Mesendoderm (in vitro differentiated cells): ENCODE measurements around the gene TMEM79.

Experiments used
- DNase-seq: peaks from one replicate; pipeline ENCODE4 v3.0.0; 2013
- H2AK5ac ChIP-seq: 2 replicates; pipeline ENCODE4 v1.6.1; 2013; ENCODE audit warnings: low read length, inconsistent platforms
- H2BK120ac ChIP-seq: 2 replicates; pipeline ENCODE4 v1.6.1; 2013; ENCODE audit warnings: low read depth, mild to moderate bottlenecking, low read length, moderate library complexity, mixed read lengths
- H2BK15ac ChIP-seq: replicated peaks from 2 replicates; pipeline ENCODE4 v1.6.1; 2013; ENCODE audit warnings: low read depth, mild to moderate bottlenecking, moderate library complexity
- H2BK5ac ChIP-seq: 2 replicates; pipeline ENCODE4 v1.6.1; 2013; ENCODE audit warnings: low read length, inconsistent platforms
- H3K18ac ChIP-seq: 2 replicates; pipeline ENCODE4 v1.6.1; 2013; ENCODE audit warnings: mild to moderate bottlenecking, low read length, mixed read lengths
- H3K23ac ChIP-seq: one replicate; pipeline ENCODE4 v1.6.1; 2013; ENCODE audit warnings: low read length
- H3K27ac ChIP-seq: 2 replicates; pipeline ENCODE4 v1.5.1; 2013; ENCODE audit warnings: low read depth, mild to moderate bottlenecking, inconsistent platforms, low read length, moderate library complexity
- H3K27me3 ChIP-seq: 2 replicates; pipeline ENCODE4 v1.6.1; 2013; ENCODE audit warnings: low read length, control low read depth, mild to moderate bottlenecking, inconsistent platforms; ENCODE audit not compliant: insufficient read depth, poor library complexity
- H3K36me3 ChIP-seq: 2 replicates; pipeline ENCODE4 v1.6.1; 2013; ENCODE audit warnings: low read length, inconsistent platforms; ENCODE audit not compliant: control insufficient read depth, insufficient read depth
- H3K4ac ChIP-seq: one replicate; pipeline ENCODE4 v1.6.1; 2013; ENCODE audit warnings: low read depth, mild to moderate bottlenecking, low read length, moderate library complexity
- H3K4me1 ChIP-seq: 2 replicates; pipeline ENCODE4 v1.6.1; 2013; ENCODE audit warnings: low read depth, low read length, inconsistent platforms; ENCODE audit not compliant: control insufficient read depth
- H3K4me2 ChIP-seq: 2 replicates; pipeline ENCODE4 v1.6.1; 2013; ENCODE audit warnings: low read length
- H3K4me3 ChIP-seq: 2 replicates; pipeline ENCODE4 v1.5.1; 2013; ENCODE audit warnings: mild to moderate bottlenecking, low read length
- H3K56ac ChIP-seq: one replicate; pipeline ENCODE4 v1.6.1; 2013; ENCODE audit warnings: low read length
- H3K79me1 ChIP-seq: 2 replicates; pipeline ENCODE4 v1.6.1; 2013; ENCODE audit warnings: low read length, inconsistent platforms
- H3K79me2 ChIP-seq: 2 replicates; pipeline ENCODE4 v1.6.1; 2013; ENCODE audit warnings: mild to moderate bottlenecking, low read length; ENCODE audit not compliant: control insufficient read depth, insufficient read depth
- H3K9ac ChIP-seq: 2 replicates; pipeline ENCODE4 v1.6.1; 2013; ENCODE audit warnings: low read length, inconsistent platforms
- H4K5ac ChIP-seq: one replicate; pipeline ENCODE4 v1.6.1; 2013; ENCODE audit warnings: low read length
- H4K8ac ChIP-seq: one replicate; pipeline ENCODE4 v1.6.1; 2013; ENCODE audit warnings: low read depth, mild to moderate bottlenecking, control low read depth, low read length, moderate library complexity
- WGBS: extraction: QIAGEN DNeasy Blood & Tissue Kit; methylation state at CpG from one replicate; pipeline ENCODE4 v1.1.7; 2013; ENCODE audit warnings: low lambda C conversion rate, missing lambda C conversion rate; ENCODE audit not compliant: insufficient coverage; ENCODE audit errors: extremely low coverage; 5-methylcytosine and 5-hydroxymethylcytosine counted together

The TMEM79 gene

DNA sequence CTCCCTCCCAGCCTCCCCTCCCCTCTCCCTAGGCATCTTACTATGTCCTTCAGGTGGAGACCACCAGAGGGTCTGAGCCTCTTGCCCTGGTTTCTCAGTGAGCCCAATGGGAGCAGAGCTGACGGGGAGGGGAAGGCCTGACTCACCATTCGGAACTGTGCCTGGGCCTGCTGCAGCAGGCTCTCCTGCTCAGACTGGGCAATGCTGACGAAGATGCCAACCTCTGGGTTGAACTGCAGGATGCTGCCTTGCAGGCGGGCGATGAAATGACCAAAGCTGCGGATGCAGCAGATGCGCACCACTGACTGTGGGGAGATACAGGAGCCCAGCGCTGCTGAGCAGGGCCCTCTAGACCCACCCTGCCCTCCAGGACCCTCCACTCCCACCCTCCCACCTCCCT lies 25.3 kb upstream of the TMEM79 start:
- no peaks in the 10 kb centered on the region for H3K79me1 ChIP-seq
- no peak overlapping the region for H3K23ac ChIP-seq
- no peak overlapping the region for H3K9ac ChIP-seq
- H2BK5ac ChIP-seq = no peak overlapping the region
- no peak overlapping the region for H3K27ac ChIP-seq
- peaks cover 34% of the 10 kb centered on the region for H3K36me3 ChIP-seq
- H3K4me3 ChIP-seq = no peak overlapping the region
- no peak overlapping the region for H3K56ac ChIP-seq
- no peak overlapping the region for H2AK5ac ChIP-seq
- H2BK120ac ChIP-seq = no peak overlapping the region
- no peak overlapping the region for H2BK15ac ChIP-seq
- H4K5ac ChIP-seq = no peak overlapping the region
- WGBS = no CpG with 5 or more reads among the region's 8 CpGs
- H3K4ac ChIP-seq = no peak overlapping the region
- no peak overlapping the region for H4K8ac ChIP-seq
- H3K4me1 ChIP-seq = no peaks in the 10 kb centered on the region
- no peak overlapping the region for H3K4me2 ChIP-seq
- DNase-seq = no peak
- no peaks in the 10 kb centered on the region for H3K27me3 ChIP-seq
- no peaks in the 10 kb centered on the region for H3K79me2 ChIP-seq
- no peak overlapping the region for H3K18ac ChIP-seq

DNA sequence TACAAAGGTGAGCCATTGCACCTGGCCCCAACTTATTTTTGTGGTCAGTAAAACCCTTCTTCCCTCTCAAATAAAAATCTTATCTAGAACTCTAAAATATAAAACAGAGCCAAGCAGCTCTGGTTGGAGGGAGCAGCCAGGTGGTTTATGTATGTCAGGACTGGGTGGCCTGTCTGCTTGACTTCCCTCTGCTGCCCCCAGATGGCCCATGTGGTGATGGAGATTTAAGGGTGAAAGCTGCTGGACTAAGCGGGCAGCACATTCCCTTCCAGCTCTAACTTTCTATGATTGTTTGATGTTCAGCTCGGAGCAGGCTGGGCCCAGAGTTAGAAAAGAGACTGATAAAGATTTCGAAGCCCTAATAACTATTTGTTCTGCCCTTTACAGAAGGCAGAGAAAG lies 24.3 kb upstream of the TMEM79 start:
- no peak for DNase-seq
- H3K36me3 ChIP-seq = peaks cover 34% of the 10 kb centered on the region
- no peak overlapping the region for H3K18ac ChIP-seq

DNA sequence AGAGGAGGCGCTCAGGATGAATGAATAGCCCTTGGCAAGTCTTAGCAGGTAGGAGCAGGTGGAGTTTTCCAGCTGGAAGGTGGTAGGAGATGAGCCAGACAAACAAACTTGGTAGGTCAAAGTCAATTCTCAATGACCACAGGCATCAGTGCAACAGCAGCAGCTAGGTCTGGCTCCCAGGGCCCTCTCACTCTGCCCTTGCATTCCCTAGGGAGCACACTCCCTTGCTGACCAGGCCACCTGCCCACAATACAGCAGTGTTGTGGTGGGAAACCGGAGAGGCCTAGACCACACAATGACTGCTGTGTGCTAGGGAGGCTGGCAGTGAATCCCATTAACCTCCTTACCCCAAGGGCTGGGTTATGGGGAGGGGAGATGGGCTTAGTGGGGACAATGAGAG lies 23.2 kb upstream of the TMEM79 start:
- H3K4me3 ChIP-seq = no peak overlapping the region
- no peak overlapping the region for H2BK120ac ChIP-seq
- H3K27ac ChIP-seq = no peak overlapping the region
- H3K4ac ChIP-seq = no peak overlapping the region
- H3K79me2 ChIP-seq = no peaks in the 10 kb centered on the region
- no peak overlapping the region for H4K5ac ChIP-seq
- peaks cover 41% of the 10 kb centered on the region for H3K36me3 ChIP-seq
- H2BK15ac ChIP-seq = no peak overlapping the region
- H3K9ac ChIP-seq = no peak overlapping the region
- H2BK5ac ChIP-seq = no peak overlapping the region
- no peaks in the 10 kb centered on the region for H3K27me3 ChIP-seq
- no CpG with 5 or more reads among the region's 2 CpGs for WGBS
- no peak for DNase-seq
- no peak overlapping the region for H4K8ac ChIP-seq
- H2AK5ac ChIP-seq = no peak overlapping the region
- H3K4me2 ChIP-seq = no peak overlapping the region
- no peak overlapping the region for H3K18ac ChIP-seq
- H3K23ac ChIP-seq = no peak overlapping the region
- H3K56ac ChIP-seq = no peak overlapping the region
- H3K4me1 ChIP-seq = no peaks in the 10 kb centered on the region
- peaks cover 2% of the 10 kb centered on the region for H3K79me1 ChIP-seq

More for the DNA sequence above, 24.3 kb upstream of the TMEM79 start:
- Histone ChIP-seq H3K9ac (no peak overlapping the region), H4K8ac (no peak overlapping the region), H3K27ac (no peak overlapping the region), H4K5ac (no peak overlapping the region), H3K4me3 (no peak overlapping the region), H3K4me2 (no peak overlapping the region), H2BK15ac (no peak overlapping the region), H2BK5ac (no peak overlapping the region), H2BK120ac (no peak overlapping the region), H3K4ac (no peak overlapping the region), H3K27me3 (no peaks in the 10 kb centered on the region), H3K4me1 (no peaks in the 10 kb centered on the region), H3K23ac (no peak overlapping the region), H3K79me2 (no peaks in the 10 kb centered on the region), H3K79me1 (peaks cover 2% of the 10 kb centered on the region), H2AK5ac (no peak overlapping the region), H3K56ac (no peak overlapping the region)
- WGBS = no CpG with 5 or more reads among the region's 3 CpGs

DNA sequence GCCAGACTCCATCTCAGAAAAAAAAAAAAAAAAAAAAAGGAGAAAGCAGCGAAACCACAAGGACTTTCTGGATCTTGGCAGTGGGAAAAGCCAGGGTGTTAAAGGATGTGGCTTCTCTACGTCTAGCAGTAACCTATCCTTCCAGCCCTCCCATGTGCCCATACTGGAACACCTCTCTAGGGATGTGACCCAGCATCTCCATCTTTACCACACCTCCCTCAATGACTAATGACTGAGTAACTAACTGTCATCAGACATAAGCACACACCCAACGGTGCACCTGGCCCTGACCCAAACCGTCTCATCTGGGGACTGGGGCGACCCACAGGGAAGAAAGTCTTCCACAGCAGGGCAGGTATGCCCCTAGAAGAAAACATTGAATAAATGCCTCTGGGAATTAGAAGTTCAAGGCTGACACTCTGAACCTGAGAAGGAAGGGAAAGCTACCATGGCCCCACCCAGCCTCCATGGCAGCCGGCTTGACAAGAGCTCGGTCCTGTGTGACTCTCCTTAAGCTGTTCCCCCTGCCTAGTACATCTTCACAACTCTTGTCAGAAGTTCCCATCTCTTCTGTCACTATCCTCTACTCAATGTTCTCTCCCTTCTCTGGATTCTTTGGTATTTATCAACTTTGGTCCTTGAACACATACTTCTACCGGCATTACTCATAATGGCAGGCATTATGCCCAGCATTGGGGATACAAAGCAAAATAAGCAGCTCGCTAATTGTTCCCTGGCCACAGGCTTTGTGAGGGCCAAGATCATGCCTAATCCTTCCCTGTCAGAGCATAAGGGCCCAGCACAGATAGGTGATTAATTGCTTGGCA lies 21.5 kb upstream of the TMEM79 start:
- Histone ChIP-seq H3K9ac (no peak overlapping the region), H3K27ac (no peak overlapping the region), H3K79me2 (no peaks in the 10 kb centered on the region), H3K4me1 (no peaks in the 10 kb centered on the region), H2AK5ac (no peak overlapping the region), H3K4me3 (no peak overlapping the region), H3K36me3 (peaks cover 54% of the 10 kb centered on the region), H3K4me2 (no peak overlapping the region), H4K5ac (no peak overlapping the region), H2BK5ac (no peak overlapping the region), H3K18ac (no peak overlapping the region), H3K4ac (no peak overlapping the region), H2BK120ac (no peak overlapping the region), H3K56ac (no peak overlapping the region), H3K23ac (no peak overlapping the region), H3K79me1 (peaks cover 2% of the 10 kb centered on the region), H4K8ac (no peak overlapping the region), H3K27me3 (no peaks in the 10 kb centered on the region), H2BK15ac (no peak overlapping the region)
- WGBS = no CpG with 5 or more reads among the region's 9 CpGs
- no peak for DNase-seq

DNA sequence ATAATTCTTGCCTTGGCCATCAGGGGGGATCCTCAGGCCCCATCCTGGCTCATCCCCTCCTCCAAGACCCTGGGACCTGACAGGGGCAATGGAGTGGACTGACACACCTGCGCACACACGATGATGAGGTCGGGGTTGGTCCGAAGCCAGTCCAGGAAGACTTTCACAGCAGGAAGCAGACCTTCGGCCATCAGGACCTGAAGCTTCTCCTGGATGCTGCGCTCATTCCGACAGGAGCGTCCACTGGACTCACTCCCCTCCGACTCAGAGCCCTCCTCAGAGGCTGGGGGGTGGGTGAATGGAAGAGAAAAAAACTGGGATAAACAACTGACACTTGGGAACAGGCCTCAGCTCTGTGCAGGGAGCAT lies 20.9 kb upstream of the TMEM79 start:
- H2BK15ac ChIP-seq = no peak overlapping the region
- H2BK5ac ChIP-seq = no peak overlapping the region
- H4K5ac ChIP-seq = no peak overlapping the region
- no peak overlapping the region for H3K18ac ChIP-seq
- H3K27ac ChIP-seq = no peak overlapping the region
- H3K4me3 ChIP-seq = no peak overlapping the region
- H3K36me3 ChIP-seq = peaks cover 57% of the 10 kb centered on the region
- no peak overlapping the region for H4K8ac ChIP-seq
- no peak overlapping the region for H2BK120ac ChIP-seq
- H3K27me3 ChIP-seq = no peaks in the 10 kb centered on the region
- no peak overlapping the region for H3K4ac ChIP-seq
- H3K79me2 ChIP-seq = no peaks in the 10 kb centered on the region
- no peak overlapping the region for H3K9ac ChIP-seq
- no CpG with 5 or more reads among the region's 9 CpGs for WGBS
- H3K56ac ChIP-seq = no peak overlapping the region
- H3K4me1 ChIP-seq = no peaks in the 10 kb centered on the region
- no peak overlapping the region for H2AK5ac ChIP-seq
- no peak overlapping the region for H3K23ac ChIP-seq
- no peak for DNase-seq
- H3K4me2 ChIP-seq = no peak overlapping the region
- peaks cover 2% of the 10 kb centered on the region for H3K79me1 ChIP-seq

DNA sequence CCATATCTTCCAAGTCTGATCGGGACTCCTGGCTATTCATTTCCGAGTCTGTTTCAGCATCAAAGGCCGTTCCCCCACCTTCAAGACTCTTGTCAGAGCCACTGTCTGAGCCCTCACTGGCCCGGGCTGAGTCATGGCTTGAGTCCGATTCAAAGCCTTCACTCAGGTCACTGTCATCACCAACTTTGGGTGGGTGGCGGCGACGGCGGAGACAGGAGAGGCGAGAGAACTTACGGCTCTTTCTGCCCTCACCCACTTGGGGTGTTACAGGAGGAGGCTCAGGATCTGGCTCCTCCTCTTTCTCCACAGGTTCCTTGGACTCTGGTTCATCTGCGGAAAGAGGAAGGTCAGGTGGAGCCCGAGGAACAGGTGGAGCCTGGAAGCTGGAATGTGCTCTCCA lies 18.1 kb upstream of the TMEM79 start:
- H3K9ac ChIP-seq = no peak overlapping the region
- no CpG with 5 or more reads among the region's 13 CpGs for WGBS
- no peak overlapping the region for H3K4me3 ChIP-seq
- DNase-seq = no peak
- no peak overlapping the region for H3K18ac ChIP-seq
- H4K5ac ChIP-seq = no peak overlapping the region
- H3K4ac ChIP-seq = no peak overlapping the region
- H3K27me3 ChIP-seq = no peaks in the 10 kb centered on the region
- H3K36me3 ChIP-seq = peaks cover 48% of the 10 kb centered on the region
- no peak overlapping the region for H4K8ac ChIP-seq
- no peaks in the 10 kb centered on the region for H3K79me2 ChIP-seq
- H3K27ac ChIP-seq = no peak overlapping the region
- H2BK15ac ChIP-seq = no peak overlapping the region
- H3K56ac ChIP-seq = no peak overlapping the region
- H3K4me2 ChIP-seq = no peak overlapping the region
- no peak overlapping the region for H2BK120ac ChIP-seq
- H3K23ac ChIP-seq = no peak overlapping the region
- H3K4me1 ChIP-seq = no peaks in the 10 kb centered on the region
- no peak overlapping the region for H2AK5ac ChIP-seq
- H2BK5ac ChIP-seq = no peak overlapping the region
- peaks cover 2% of the 10 kb centered on the region for H3K79me1 ChIP-seq
